ENCODE measurements around the gene CSRP2.

- TF ChIP-seq CTCF (IDR thresholded peaks at IDR 0.05) (no peak), EP300 (IDR thresholded peaks at IDR 0.05) (no peak)
Measured at GRCh38 chr12:76890151-76891143, 11.6 kb upstream of the CSRP2 start.

Data from tibial nerve (tissue), 4 donors.